ENCODE measurements around the gene SH3RF3. TPM values are rescaled to one million over a fixed set of nuclear protein-coding genes. Genes with fewer than 3 reads are reported as not detected.

Gene SH3RF3
- total RNA-seq, 1 donor from 2014 or later = 59.5 TPM

DNA sequence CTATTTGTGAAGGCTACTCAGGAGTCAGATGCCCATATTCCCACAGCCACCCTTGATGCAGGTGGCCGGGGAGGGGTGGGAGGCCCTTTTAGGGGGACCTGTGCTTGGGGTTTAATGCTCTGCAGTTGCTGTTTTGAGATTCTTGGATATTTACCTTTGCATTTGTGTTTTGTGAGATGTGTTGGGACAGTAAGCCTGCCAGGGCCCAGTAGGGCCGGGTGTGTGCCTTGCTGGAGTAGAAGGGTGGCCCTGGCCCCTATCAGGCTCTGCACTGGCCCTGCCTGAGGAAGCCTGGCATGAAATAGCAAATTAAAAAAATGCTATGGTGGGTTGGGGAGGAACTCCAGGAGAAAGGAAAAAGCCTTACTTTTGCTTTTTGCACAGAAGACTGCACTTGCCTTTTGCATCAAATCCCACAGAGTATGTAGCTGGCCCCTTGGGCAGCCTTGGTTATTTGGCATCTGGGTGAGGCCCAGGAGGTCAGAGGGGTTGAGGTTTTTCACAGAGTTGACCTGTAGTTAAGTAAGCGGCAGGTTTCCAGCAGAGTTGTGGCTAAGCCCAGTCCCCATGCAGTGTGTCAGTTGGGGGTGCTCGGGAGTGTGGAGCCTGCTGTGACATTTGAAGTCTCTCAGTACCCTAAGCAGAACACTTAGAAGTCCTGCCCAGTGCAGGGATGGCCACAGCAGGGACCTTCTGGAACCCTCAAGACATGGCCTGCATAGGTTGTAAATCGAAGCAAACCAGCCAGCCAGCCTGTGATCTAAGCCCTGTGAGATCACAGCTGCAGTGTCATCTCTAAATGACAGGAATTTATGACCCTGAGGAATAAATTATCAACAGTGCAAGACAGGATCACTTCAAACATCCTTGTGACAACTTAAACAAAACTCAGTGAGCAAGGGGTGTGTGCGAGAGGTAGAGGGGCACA, 68.8 kb downstream of the SH3RF3 start:
- H3K4me1 Mint-ChIP-seq (ENCODE audit: low read depth) = peaks cover 78% of the 10 kb centered on the region
- H3K27me3 Mint-ChIP-seq (ENCODE audit: low read depth) = no peaks in the 10 kb centered on the region

GRCh38 chr2:109199790-109200189, 70.8 kb downstream of the SH3RF3 start:
- DNase-seq (ENCODE audit: low spot score) = no peak
- Mint-ChIP-seq H3K4me3 (ENCODE audit: unreplicated experiment) (no peak overlapping the region), H3K27ac (ENCODE audit: unreplicated experiment) (no peak overlapping the region), H3K27me3 (ENCODE audit: low read depth) (no peaks in the 10 kb centered on the region), H3K9me3 (ENCODE audit: low read depth) (no peaks in the 10 kb centered on the region), H3K4me1 (ENCODE audit: low read depth) (peaks cover 65% of the 10 kb centered on the region), H3K36me3 (ENCODE audit: low read depth) (no peaks in the 10 kb centered on the region)
- no peak for TF ChIP-seq CTCF (IDR thresholded peaks at IDR 0.05)

More for the DNA sequence above, 68.8 kb downstream of the SH3RF3 start:
- Mint-ChIP-seq H3K27ac (ENCODE audit: unreplicated experiment) (peak overlapping the region; percentile 29), H3K4me3 (ENCODE audit: unreplicated experiment) (no peak overlapping the region), H3K36me3 (ENCODE audit: low read depth) (no peaks in the 10 kb centered on the region), H3K9me3 (ENCODE audit: low read depth) (no peaks in the 10 kb centered on the region)
- no peak for TF ChIP-seq CTCF (IDR thresholded peaks at IDR 0.05)
- DNase-seq (ENCODE audit: low spot score) = no peak

- Mint-ChIP-seq H3K27me3 (ENCODE audit: low read depth) (no peaks in the 10 kb centered on the region), H3K9me3 (ENCODE audit: low read depth) (no peaks in the 10 kb centered on the region), H3K4me3 (ENCODE audit: unreplicated experiment) (no peak overlapping the region), H3K27ac (ENCODE audit: unreplicated experiment) (peak overlapping the region; percentile 69), H3K4me1 (ENCODE audit: low read depth) (peaks cover 58% of the 10 kb centered on the region), H3K36me3 (ENCODE audit: low read depth) (no peaks in the 10 kb centered on the region)
- no peak for DNase-seq (ENCODE audit: low spot score)
- TF ChIP-seq CTCF (IDR thresholded peaks at IDR 0.05) = no peak
Observed at GRCh38 chr2:109200616-109201464, 71.8 kb downstream of the SH3RF3 start.

GRCh38 chr2:109201465-109202327, 72.7 kb downstream of the SH3RF3 start:
- Mint-ChIP-seq H3K4me3 (ENCODE audit: unreplicated experiment) (no peak overlapping the region), H3K4me1 (ENCODE audit: low read depth) (peaks cover 55% of the 10 kb centered on the region), H3K27ac (ENCODE audit: unreplicated experiment) (peak overlapping the region; percentile 69), H3K27me3 (ENCODE audit: low read depth) (no peaks in the 10 kb centered on the region), H3K36me3 (ENCODE audit: low read depth) (no peaks in the 10 kb centered on the region), H3K9me3 (ENCODE audit: low read depth) (no peaks in the 10 kb centered on the region)
- no peak for TF ChIP-seq CTCF (IDR thresholded peaks at IDR 0.05)
- no peak for DNase-seq (ENCODE audit: low spot score)

All from chondrocyte (in vitro differentiated cells).